ENCODE measurements around the gene NCK1. TPM values are rescaled to one million over a fixed set of nuclear protein-coding genes. Genes with fewer than 3 reads are reported as not detected.
"Not testable (repeated sequence)": the region's sequence is repeated elsewhere in the genome, so short reads cannot be mapped to it uniquely, and the experiment has no call there.

NCK1 gene
- polyA plus RNA-seq, 3 donors: 44.0 to 56.8 (median 56.4) TPM

DNA sequence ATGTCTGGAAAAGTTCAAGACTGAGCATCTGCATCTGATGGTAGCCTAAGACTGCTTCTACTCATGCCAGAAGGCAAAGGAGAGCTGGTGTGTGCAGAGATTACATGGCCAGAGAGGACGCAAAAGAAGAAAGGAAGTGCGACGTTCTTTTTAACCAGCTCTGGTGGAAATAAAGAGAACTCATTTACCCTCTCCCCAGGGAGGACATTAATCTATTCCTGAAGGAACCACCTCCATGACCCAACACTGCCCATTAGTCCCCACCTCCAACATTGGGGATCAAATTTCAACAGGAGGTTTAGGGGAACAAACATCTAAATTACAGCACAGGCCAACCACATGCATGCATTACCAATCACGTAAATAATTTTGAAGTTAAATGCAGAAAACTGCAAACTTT is 1.5 kb upstream of the NCK1 start:
- peak in 1 of 3 donors; percentile 4 for DNase-seq (ENCODE audit: low read depth in 3 of 3, low spot score in 2 of 3)

DNA sequence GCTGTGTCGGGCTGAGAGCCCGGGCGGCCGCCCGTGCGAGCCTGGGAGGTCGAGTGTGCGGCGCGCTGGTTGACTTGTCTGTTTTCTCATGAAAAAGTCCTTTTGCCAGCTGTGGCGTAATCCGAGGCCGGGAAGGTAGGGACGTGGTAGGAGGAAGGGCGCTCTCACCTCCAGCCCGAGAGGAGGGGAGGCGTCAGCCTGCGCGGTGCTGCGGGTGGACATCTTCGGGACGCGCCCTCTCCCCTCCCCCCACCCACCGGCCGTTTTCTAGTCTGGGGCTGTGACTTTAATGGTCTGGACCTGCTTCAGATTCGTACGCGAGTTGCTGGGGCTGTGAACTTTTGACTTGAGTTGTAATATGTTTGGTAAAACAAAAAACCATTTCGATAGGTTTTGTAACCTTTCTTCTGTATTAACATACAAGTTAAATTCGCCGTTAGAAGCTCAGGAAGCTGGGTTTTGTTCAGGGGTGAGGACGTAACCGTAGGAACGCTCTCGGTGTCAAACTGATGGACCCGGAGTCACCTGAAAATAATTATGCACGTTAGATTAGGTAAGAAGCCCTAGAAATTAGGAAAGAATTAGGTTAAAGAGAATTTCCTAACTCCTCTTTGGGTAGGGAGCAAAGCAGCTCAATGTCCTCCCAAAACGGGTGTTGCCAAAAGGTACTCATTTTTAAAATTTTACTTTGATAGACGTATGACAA is 762 bp downstream of the NCK1 start:
- DNase-seq (ENCODE audit: low read depth in 3 of 3, low spot score in 2 of 3): peak in 2 of 3 donors; percentile 25 to 44

DNA sequence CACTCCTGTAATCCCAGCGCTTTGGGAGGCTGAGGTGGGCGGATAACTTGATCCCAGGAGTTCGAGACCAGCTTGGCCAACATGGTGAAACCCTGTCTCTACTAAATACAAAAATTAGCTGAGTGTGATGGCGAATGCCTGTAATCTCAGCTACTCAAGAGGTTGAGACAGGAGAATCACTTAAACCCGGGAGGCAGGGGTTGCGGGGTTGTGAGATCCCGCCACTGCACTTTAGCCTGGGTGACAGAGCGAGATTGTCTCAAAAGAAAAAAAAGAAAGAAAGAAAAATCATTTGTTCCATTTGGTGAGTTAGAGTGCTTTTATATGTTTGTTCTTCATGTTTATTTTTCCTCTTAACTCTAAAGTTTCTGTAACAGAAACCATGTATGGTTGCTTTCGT is 7.3 kb downstream of the NCK1 start:
- no peak for DNase-seq (ENCODE audit: low read depth in 3 of 3, low spot score in 2 of 3)

DNA sequence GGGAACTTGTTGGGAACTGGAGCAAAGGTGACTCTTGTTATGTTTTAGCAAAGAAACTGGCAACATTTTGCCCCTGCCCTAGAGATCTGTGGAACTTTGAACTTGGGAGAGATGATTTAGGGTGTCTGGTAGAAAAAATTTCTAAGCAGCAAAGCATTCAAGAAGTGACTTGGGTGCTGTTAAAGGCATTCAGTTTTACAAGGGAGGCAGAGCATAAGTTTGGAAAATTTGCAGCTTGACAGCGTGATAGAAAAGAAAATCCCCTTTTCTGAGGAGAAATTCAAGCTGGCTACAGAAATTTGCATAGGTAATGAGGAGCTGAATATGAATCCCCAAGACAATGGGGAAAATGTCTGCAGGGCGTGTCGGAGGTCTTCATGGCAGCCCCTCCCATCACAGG is 10.2 kb downstream of the NCK1 start:
- not testable (repeated sequence) for DNase-seq (ENCODE audit: low read depth in 3 of 3, low spot score in 2 of 3)

DNA sequence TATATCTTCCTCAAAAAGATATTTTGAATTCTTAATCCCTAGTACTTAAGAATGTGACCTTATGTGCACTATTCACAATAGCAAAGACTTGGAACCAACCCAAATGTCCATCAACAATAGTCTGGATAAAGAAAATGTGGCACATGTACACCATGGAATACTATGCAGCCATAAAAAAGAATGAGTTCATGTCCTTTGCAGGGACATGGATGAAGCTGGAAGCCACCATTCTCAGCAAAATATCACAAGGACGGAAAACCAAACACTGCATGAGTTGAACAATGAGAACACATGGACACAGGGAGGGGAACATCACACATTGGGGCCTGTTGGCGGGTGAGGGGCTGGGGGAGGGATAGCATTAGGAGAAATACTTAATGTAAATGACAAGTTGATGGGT is 17.5 kb downstream of the NCK1 start:
- DNase-seq (ENCODE audit: low read depth in 3 of 3, low spot score in 2 of 3): not testable (repeated sequence)

DNA sequence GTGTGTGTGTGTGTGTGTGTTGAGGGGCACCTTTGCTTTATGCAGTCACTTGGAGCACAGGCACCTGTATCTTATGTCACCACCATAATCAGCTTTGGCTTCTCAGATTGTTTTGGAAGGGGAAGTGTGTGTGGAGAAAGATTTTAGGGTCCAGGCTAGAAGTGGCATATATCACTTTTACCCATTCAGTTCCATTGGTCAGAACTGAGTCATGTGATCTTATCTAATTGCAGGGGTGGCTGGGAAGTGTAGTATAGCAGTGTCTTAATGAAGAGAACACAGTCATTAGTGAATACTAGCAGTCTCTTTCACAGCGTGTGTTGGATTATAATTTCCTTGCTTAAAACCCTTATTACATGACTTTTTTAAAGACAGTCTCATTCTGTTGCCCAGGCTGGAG is 20.6 kb downstream of the NCK1 start:
- no peak for DNase-seq (ENCODE audit: low read depth in 3 of 3, low spot score in 2 of 3)

DNA sequence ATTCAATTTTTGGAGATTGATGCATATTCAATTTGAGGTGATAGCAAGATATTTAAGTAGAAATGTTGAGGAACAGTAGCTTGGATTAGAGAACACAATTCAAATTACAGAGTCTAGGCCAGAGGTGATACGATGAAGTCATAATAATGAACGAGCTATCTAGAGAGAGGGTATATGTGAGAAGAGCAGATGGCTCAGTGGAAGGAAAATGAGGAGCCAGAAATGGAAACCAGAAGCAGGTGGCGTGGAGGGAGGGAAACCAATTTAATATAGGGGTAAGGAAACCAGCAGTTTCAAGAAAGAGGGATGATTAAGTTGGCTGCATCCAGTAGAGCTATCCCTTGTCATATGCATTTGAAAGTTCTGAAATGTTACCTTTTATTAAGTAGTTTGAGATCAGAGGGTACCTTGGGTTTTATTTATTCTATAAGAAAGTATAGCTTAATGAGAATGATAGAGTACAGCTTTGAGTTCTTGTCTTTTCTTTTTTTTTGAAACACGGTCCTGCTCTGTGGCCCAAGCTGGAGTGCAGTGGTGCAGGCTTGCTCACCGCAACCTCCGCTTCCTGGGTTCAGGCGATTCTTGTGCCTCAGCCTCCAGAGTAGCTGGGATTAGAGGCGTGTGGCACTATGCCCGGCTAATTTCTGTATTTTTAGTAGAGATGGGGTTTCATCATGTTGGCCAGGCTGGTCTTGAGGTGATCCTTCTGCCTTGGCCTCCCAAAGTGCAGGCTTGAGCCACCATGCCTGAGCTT is 22.1 kb downstream of the NCK1 start:
- DNase-seq (ENCODE audit: low read depth in 3 of 3, low spot score in 2 of 3): no peak

DNA sequence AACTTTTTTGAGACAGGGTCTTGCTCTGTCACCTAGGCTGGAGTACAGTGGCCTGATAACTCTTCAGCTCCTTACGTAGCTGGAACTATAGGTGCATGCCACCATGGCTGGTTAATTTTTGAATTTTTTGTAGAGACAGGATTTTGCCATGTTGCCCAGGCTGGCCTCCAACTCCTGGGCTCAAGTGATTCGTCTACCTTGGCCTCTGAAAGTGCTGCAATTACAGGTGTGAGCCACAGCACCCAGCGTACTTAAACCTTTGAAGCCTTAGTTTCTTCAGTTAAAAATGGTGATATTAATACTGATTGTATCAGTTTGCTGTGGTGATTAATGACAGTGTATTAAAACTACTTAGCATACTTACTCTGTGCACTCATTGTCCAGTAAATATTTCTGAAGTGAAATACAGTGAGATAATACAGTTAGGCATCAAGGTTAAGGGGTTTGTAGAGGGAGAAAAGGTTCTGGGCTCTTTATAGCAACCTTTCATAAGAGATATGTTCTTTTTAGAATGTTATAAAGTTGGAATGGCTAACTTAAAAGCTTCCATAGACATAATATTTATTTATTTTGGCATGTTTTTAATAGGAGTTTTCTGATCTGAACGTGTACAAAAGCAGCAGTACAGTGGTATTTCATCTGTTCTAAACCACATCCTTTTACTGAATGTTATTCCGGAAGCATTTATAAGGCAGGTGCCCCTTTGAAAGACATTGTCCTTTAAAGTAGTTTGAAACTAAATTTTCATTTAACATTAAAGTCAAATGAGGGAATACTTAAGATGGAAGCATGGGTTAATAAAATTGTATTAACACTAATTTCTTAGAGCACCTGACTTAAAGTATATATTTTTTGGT is 23.6 kb downstream of the NCK1 start:
- DNase-seq (ENCODE audit: low read depth in 3 of 3, low spot score in 2 of 3): no peak

DNA sequence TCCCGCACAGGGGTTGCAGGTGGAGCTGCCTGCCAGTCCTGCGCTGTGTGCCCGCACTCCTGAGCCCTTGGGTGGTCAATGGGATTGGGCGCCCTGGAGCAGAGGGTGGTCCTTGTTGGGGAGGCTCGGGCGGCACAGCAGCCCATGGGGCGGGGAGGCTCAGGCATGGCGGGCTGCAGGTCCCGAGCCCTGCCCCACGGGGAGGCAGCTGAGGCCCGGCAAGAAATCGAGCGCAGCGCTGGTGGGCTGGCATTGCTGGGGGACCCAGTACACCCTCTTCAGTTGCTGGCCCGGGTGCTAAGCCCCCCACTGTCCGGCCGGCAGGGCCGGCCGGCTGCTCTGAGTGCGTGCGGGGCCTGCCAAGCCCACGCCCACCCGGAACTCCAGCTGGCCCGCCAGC is 27.9 kb downstream of the NCK1 start:
- no peak for DNase-seq (ENCODE audit: low read depth in 3 of 3, low spot score in 2 of 3)

DNA sequence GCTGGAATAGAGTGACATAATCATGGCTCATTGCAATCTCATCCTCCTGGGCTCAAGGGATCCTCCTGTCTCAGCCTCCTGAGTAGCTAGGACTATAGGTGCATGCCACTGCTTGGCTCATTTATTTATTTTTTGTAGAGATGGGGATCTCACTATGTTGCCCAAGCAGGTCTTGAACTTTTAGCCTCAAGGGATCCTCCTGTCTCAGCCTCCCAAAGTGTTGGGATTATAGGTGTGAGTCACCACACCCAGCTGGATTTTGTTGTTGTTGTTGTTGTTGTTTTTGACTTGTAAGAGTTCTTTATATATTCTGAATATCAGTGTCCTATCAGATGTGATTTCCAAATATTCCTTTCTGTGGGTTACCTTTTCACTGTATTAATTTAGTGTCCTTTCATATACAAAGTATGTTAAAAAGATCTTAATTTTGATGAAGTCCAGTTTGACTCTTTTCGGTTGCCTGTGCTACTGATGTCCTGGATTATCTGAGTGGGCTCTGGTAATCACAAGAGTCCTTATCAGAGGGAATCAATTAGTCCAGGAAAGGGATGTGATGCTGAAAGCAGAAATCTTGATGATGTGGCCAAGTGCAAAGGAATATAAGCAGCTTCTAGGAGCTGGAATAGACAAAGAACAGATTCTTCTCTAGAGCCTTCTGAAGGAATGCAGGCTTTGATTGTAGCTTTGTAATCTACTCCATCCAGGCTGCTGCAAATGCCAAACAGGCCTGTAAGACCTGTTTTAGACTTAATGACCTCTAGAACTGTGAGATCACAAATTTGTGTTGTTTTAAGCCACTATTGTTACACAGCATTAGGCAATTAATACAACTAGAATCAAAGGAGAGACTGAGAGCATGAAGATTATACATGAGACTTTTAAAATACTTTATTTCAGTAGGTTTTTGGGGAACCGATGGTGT is 30.2 kb downstream of the NCK1 start:
- no peak for DNase-seq (ENCODE audit: low read depth in 3 of 3, low spot score in 2 of 3)

DNA sequence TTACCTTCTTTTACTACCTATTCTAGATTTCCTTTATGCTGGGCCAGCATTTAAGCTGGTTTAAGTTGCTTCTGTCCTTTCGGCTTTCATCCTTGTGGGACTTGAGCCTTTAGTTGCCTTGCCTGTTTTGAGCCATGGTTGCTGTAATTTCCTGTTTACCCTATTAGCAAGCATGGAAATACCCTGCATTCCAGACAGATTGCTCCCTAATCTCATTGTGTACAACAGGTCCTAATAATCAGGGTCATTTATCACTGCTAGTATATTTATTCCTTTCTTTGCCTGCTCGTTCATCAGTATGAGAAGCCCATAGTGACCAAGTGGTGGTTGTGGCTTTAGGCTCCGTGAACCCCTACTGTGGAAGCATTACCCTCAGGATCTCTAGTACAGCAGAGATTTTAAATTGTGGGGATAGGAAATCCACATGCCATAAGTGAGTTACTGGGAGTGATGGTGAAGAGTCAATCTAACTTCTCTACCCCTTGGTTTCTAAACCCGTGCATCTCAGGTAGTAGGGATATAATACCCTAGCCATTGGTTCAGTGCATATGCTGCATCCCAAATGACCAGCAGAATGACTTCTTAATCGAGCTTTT is 31.9 kb downstream of the NCK1 start:
- DNase-seq (ENCODE audit: low read depth in 3 of 3, low spot score in 2 of 3): no peak

DNA sequence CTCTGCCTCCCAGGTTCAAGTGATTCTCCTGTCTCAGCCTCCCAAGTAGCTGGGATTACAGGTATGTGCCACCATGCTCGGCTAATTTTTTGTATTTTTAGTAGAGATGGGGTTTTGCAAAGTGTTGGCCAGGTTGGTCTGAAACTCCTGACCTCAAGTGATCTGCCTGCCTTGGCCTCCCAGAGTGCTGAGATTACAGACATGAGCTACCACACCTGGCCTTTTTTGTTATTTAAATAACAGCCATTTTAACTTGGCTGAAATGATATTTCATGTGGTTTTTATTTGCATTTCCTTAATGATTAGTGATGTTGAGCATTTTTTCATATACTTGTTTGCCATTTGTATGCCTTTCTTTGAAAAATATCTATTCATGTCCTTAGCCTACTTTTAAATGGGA is 35.2 kb downstream of the NCK1 start:
- not testable (repeated sequence) for DNase-seq (ENCODE audit: low read depth in 3 of 3, low spot score in 2 of 3)

DNA sequence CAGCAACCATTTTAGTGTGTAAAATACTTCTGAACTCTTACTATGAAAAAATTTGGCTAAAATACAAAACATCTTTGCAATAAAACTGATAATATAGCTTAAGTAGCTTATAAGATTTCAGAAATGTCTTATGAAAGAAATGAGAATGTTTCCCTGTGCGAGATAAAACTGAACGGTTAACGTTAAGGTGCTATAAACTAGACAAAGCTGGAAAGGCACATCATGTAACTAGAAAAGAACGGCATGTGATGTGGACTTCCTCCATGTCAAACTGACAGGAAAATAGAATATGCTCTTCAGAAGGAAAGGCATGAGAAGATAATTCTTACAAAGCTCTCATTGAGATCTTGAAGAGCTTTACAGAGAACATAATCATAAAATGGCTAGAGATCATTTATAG is 36.5 kb downstream of the NCK1 start:
- DNase-seq (ENCODE audit: low read depth in 3 of 3, low spot score in 2 of 3): no peak

DNA sequence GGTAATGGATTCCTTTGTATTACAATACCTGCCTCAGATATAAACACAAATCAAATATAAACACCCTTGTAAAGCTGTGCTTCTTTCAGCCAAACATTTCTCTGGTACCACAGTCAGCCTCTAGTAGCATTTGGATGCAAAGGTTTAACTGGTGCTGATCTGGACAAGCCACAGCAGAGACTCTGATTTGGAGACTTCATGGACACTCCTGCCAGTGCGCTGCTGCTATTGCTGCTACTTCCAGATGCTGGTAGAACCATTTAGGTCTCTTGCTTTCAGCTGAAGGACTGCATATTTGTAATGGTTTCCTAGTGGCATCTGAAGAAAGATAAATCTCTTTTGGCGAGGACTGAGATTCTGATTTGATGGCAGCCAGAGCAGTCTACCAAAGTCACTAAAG is 36.9 kb downstream of the NCK1 start:
- no peak for DNase-seq (ENCODE audit: low read depth in 3 of 3, low spot score in 2 of 3)

DNA sequence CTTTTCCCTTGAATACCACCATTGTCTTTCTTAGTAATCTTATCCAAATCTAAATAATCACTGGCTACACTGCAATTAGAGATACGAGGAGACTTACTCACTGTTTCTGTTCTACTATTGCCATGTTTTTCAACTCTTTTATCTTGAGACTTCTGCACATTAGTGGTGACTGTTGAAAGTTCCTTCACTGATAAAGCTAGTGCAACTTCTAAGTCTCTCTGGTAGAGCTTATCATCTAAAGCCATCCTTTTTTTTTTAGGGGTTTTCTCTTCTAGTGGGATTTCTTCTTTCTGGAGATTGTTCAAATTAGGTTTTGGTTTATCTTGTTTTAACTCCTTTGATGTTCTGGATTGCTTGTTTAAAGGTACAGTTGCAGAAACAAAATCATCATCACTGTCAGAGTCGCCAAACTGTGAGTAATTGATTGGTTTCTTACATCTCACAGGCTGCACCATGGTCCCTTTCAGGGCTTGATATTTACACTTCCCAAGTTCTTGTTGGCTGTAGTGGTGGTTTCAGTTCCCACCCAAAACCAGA is 37.7 kb downstream of the NCK1 start:
- DNase-seq (ENCODE audit: low read depth in 3 of 3, low spot score in 2 of 3): no peak

DNA sequence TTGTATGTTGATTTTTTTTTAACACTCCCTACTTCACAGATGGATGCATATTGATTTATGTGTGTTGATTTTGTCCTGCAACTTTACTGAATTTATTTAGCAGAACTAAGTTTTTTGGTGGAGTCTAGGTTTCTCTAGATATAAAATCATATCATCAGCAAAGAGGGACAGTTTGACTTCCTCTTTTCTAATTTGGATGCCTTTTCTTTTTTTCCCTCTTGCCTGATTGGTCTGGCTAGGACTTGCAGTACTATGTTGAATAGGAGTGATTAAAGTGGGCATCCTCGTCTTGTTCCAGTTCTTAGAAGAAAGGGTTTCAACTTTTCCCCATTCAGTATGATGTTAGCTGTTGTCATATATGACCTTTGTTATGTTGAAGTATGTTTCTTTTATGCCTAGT is 38.7 kb downstream of the NCK1 start:
- not testable (repeated sequence) for DNase-seq (ENCODE audit: low read depth in 3 of 3, low spot score in 2 of 3)

DNA sequence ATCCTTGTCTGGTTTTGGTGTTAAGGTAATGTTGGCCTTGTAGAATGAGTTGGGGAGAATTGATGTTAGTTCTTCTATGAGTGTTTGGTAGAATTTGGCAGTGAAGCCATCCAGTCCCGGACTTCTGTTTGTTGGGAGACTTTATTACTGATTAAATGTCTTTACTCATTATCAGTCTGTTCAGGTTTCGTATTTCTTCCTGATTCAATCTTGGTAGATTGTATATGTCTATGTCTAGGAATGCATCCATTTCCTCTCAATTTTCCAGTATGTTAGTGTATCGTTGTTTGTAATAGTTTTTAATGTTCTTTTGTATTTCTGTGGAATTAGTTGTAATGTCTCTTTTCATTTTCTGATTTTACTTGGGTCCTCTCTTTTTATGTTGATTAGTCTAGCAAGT is 39.4 kb downstream of the NCK1 start:
- no peak for DNase-seq (ENCODE audit: low read depth in 3 of 3, low spot score in 2 of 3)

DNA sequence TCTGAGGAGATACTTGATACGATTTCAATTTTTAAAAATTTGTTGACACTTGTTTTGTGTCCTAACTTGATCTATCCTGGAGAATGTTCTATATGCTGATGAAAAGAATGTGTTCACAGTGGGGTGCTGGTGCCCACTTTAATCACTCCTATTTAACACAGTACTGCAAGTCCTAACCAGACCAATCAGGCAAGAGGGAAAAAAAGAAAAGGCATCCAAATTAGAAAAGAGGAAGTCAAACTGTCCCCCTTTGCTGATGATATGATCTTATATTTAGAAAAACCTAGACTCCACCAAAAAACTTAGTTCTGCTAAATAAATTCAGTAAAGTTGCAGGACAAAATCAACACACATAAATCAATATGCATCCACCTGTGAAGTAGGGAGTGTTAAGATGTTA is 40.5 kb downstream of the NCK1 start:
- not testable (repeated sequence) for DNase-seq (ENCODE audit: low read depth in 3 of 3, low spot score in 2 of 3)

DNA sequence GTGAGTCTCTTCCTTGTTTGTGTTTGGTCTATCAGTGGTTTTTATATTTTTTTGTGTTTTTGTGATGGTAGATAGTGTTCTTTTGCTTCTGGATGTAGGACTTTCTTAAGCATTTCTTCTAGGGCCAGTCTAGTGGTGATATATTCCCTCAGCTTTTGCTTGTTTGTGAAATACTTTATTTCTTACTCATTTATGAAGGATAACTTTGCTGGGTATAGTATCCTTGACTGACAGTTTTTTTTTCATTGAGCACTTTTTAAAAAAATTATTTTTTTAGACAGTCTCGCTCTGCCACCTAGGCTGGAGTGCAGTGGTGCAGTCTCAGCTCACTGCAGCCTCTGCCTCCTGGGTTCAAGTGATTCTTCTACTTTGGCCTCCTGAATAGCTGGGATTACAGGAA is 41.9 kb downstream of the NCK1 start:
- DNase-seq (ENCODE audit: low read depth in 3 of 3, low spot score in 2 of 3): no peak

DNA sequence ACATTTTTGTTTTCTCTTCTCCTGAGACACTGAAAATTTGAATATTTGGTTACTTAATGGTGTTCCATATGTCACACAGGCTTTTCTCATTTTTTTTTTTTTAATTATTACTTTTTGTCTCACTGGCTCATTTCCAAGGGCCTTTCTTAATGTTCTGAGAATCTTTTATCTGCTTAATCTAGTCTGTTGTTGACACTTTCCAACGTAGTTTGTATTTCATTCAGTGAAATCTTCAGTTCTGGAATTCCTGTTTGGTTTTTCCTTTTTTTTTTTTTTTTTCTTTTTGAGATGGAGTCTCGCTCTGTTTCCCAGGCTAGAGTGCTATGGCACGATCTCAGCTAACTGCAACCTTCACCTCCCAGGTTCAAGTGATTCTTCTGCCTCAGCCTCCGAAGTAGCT is 42.7 kb downstream of the NCK1 start:
- DNase-seq (ENCODE audit: low read depth in 3 of 3, low spot score in 2 of 3): no peak

Measured in right renal cortex interstitium (tissue), 3 donors.